Spleen (tissue), 11 donors: ENCODE data around the gene UBXN11. TPM values are rescaled to one million over a fixed set of nuclear protein-coding genes. Genes with fewer than 3 reads are reported as not detected.

ENCODE experiments used
- DNase-seq: peaks from one replicate; pipeline ENCODE4 v3.0.0-alpha.2; 2020
- H3K27ac ChIP-seq, 8 donors: fragments of 200-600 bp; sonication (generic) in 7 of 8; 1 replicate in 4 of 8; 2 replicates in 4 of 8; pipeline versions ENCODE4 v1.5.0 to v1.8.0; 2016 to 2021; ENCODE audit warnings: inconsistent platforms in 4 of 8, mild to moderate bottlenecking in 4 of 8, moderate library complexity in 1 of 8
- H3K27me3 ChIP-seq, 7 donors: fragments of 200-600 bp; sonication (generic) in 6 of 7; replicated peaks in 1 of 7; 1 replicate in 4 of 7; 2 replicates in 3 of 7; pipeline versions ENCODE4 v1.5.0 to v1.8.0; 2016 to 2021; ENCODE audit warnings: inconsistent platforms in 3 of 7, mild to moderate bottlenecking in 1 of 7
- H3K36me3 ChIP-seq, 6 donors: fragments of 200-600 bp; sonication (generic) in 5 of 6; 1 replicate in 4 of 6; 2 replicates in 2 of 6; pipeline versions ENCODE4 v1.5.0 to v1.8.0; 2016 to 2021; ENCODE audit warnings: inconsistent platforms in 2 of 6
- H3K4me1 ChIP-seq, 6 donors: fragments of 200-600 bp; sonication (generic) in 5 of 6; 1 replicate in 3 of 6; 2 replicates in 3 of 6; pipeline versions ENCODE4 v1.5.0 to v1.8.0; 2016 to 2021; ENCODE audit warnings: inconsistent platforms in 3 of 6
- H3K4me3 ChIP-seq, 8 donors: fragments of 200-600 bp; sonication (generic) in 7 of 8; 1 replicate in 4 of 8; 2 replicates in 4 of 8; pipeline versions ENCODE4 v1.5.0 to v1.8.0; 2016 to 2021; ENCODE audit warnings: inconsistent platforms in 4 of 8, mild to moderate bottlenecking in 4 of 8, moderate library complexity in 2 of 8
- H3K9me3 ChIP-seq, 8 donors: fragments of 200-600 bp; sonication (generic) in 7 of 8; 1 replicate in 4 of 8; 2 replicates in 4 of 8; pipeline versions ENCODE4 v1.5.0 to v1.8.0; 2016 to 2021; ENCODE audit warnings: inconsistent platforms in 4 of 8
- CTCF ChIP-seq, 11 experiments: fragments of 200-600 bp in 7 of 11; fragments of 450-650 bp in 4 of 11; sonication (generic) in 4 of 11; IDR thresholded peaks in 8 of 11; conservative IDR thresholded peaks in 3 of 11; 1 replicate in 7 of 11; 2 replicates in 4 of 11; pipeline versions ENCODE4 v1.4.0 to v1.8.0; 2016 to 2021; ENCODE audit warnings: antibody characterized with exemption in 11 of 11, inconsistent platforms in 4 of 11, mild to moderate bottlenecking in 1 of 11
- POLR2A ChIP-seq, 3 donors: fragments of 450-650 bp; IDR thresholded peaks; one replicate each; pipeline ENCODE4 v1.5.1; 2017; ENCODE audit warnings: antibody characterized with exemption in 3 of 3, mild to moderate bottlenecking in 1 of 3
- POLR2AphosphoS5 ChIP-seq, 3 donors: sonication (generic); formaldehyde crosslinking; IDR thresholded peaks; one replicate each; pipeline ENCODE4 v1.5.1; 2017; ENCODE audit warnings: antibody characterized with exemption in 3 of 3
- WGBS, 5 donors: extraction: QIAGEN DNeasy Blood & Tissue Kit in 3 of 5; methylation state at CpG; one replicate each; pipeline versions ENCODE4 v1.1.5 to v1.1.7; 2013 to 2018; 5-methylcytosine and 5-hydroxymethylcytosine counted together
- intact Hi-C: fragments of 100-400 bp; cut with DNase I; formaldehyde crosslinking; loops from one replicate; pipeline ENCODE4 v1.15.0; 2023; ENCODE audit warnings: low total_unique reads
- polyA plus RNA-seq, 3 donors: library from polyadenylated mRNA; stranded (reverse); fragments of 200-250 nt; gene quantifications; one replicate each; pipeline ENCODE4 v1.2.1, GENCODE V29; 2013
- total RNA-seq, 7 donors: library from RNA; depleted of rRNA in 3 of 7; stranded (reverse); fragments of >200 nt in 3 of 7; fragmentation: NEBNext Ultra II Directional in 4 of 7; extraction: Animal tissue kit (Norgen Biotek cat#: 25700) in 4 of 7; gene quantifications; one replicate each; pipeline versions ENCODE4 v1.1.0 to v1.2.1, GENCODE V29; 2016 to 2021
- donor health status: healthy with polysubstance abuse.
- donor health status: DM: no; HTN: no; CAD: no; lungs with moderate emphysema.
- donor health status: DM: no; HTN: no; CAD: no.
- donor health status: Bipolar disorder and iron deficiency.
- donor health status: healthy.
- donor health status: DM: no; HTN: no; CAD: no.
- donor health status: DM: yes; HTN: yes; CAD: no.

Gene UBXN11
- total and polyA plus RNA-seq, 10 donors = 25.1 to 67.8 (median 49.2) TPM

GRCh38 chr1:26263212-26263611, 43.2 kb downstream of the UBXN11 start:
- Histone ChIP-seq H3K4me1 (peaks cover 0 to 23% (median 3%) of the 10 kb centered on the region in 6 donors), H3K36me3 (peaks cover 0 to 98% (median 24%) of the 10 kb centered on the region in 6 donors), H3K9me3 (peaks cover 0 to 3% (median under 1%) of the 10 kb centered on the region in 8 donors), H3K27me3 (no peaks in the 10 kb centered on the region), H3K4me3 (no peak overlapping the region), H3K27ac (no peak overlapping the region)
- WGBS, 5 donors = 81 to 92% (median 84%) methylated on average over 5 of the region's 5 CpGs
- TF ChIP-seq POLR2A (IDR thresholded peaks at IDR 0.05) (no peak), CTCF (IDR thresholded peaks at IDR 0.05 in 8 of 11, conservative IDR thresholded peaks at IDR 0.05 in 3 of 11) (no peak), POLR2AphosphoS5 (IDR thresholded peaks at IDR 0.05) (no peak)
- intact Hi-C loops = no loop called here
- no peak for DNase-seq

DNA sequence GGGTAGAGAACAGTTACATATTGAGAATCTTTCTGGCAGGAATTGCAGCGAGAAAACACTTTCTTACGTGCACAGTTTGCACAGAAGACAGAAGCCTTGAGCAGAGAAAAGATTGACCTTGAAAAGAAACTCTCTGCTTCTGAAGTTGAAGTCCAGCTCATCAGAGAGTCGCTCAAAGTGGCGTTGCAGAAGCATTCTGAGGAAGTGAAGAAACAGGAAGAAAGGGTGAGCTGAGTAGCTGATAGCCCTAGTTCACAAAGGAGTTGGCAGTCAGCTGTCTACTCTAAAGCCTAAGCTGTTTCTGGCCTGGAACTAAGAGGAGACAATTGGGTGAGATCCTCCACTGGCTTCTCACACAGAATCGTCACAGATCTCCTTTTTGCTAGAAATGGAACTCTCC, 46.9 kb downstream of the UBXN11 start:
- Histone ChIP-seq H3K4me3 (peak overlapping the region in 1 of 8 donors; percentile 16), H3K9me3 (no peaks in the 10 kb centered on the region), H3K27me3 (no peaks in the 10 kb centered on the region), H3K36me3 (peaks cover 4 to 100% (median 42%) of the 10 kb centered on the region in 6 donors), H3K27ac (peak overlapping the region in 6 of 8 donors; percentile 19 to 76 (median 64)), H3K4me1 (peaks cover 0 to 23% (median 3%) of the 10 kb centered on the region in 6 donors)
- intact Hi-C loops = no loop called here
- no peak for TF ChIP-seq CTCF (IDR thresholded peaks at IDR 0.05 in 8 of 11, conservative IDR thresholded peaks at IDR 0.05 in 3 of 11)
- no peak for TF ChIP-seq POLR2A (IDR thresholded peaks at IDR 0.05)
- TF ChIP-seq POLR2AphosphoS5 (IDR thresholded peaks at IDR 0.05) = no peak
- no peak for DNase-seq
- WGBS, 5 donors = 44 to 66% (median 56%) methylated on average over 5 of the region's 5 CpGs

DNA sequence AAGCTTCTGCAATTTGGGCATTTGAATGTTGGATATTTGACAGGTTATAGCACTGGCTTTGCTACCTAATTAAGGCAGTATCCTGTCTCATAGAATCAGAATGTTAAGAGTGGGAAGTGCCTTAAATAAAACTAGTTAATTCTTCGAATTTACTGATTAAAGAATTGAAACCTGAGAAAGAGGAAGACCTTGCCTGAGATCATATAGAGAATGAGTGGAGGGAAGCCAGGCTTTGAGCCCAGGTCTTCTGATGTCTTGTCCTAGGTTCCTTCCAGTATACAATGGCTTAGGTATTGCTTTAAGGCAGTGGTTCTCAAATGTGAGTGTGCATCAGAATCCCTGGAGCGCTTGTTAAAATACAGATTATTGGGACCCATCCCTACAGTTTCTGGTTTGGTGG, 47.4 kb downstream of the UBXN11 start:
- Histone ChIP-seq H3K27ac (peak overlapping the region in 5 of 8 donors; percentile 19 to 76 (median 66)), H3K4me1 (peaks cover 0 to 23% (median 3%) of the 10 kb centered on the region in 6 donors), H3K4me3 (no peak overlapping the region), H3K27me3 (no peaks in the 10 kb centered on the region), H3K9me3 (no peaks in the 10 kb centered on the region), H3K36me3 (peaks cover 4 to 98% (median 41%) of the 10 kb centered on the region in 6 donors)
- TF ChIP-seq CTCF (IDR thresholded peaks at IDR 0.05 in 8 of 11, conservative IDR thresholded peaks at IDR 0.05 in 3 of 11) (no peak), POLR2AphosphoS5 (IDR thresholded peaks at IDR 0.05) (no peak), POLR2A (IDR thresholded peaks at IDR 0.05) (no peak)
- no peak for DNase-seq
- WGBS, 5 donors = 77 to 85% (median 80%) methylated on average over 2 of the region's 2 CpGs
- intact Hi-C loops = no loop called here

DNA sequence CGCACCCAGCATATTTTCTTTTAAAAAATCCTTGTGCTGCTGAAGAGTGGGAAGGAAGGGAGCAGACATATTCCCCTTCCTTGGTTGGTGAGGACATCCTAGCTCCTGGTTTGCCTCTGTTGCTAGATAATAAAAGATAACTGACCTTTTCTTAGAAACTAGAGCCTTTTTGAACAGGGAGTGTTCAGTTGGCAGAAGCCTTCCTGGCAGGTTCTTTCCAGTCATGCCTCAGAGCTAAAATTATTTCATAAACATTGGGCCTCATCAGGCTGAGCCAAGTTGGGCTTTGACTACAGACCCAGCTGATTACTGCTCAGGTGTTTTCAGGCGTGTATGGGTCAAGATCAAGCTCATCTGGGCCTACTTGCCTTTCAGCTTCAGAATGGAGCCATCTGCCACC, 49.2 kb downstream of the UBXN11 start:
- TF ChIP-seq POLR2AphosphoS5 (IDR thresholded peaks at IDR 0.05) (no peak), POLR2A (IDR thresholded peaks at IDR 0.05) (no peak), CTCF (IDR thresholded peaks at IDR 0.05 in 8 of 11, conservative IDR thresholded peaks at IDR 0.05 in 3 of 11) (no peak)
- no peak overlapping the region for H3K27ac ChIP-seq
- H3K27me3 ChIP-seq = no peaks in the 10 kb centered on the region
- 93 to 100% (median 98%) methylated on average over 2 of the region's 2 CpGs for WGBS, 5 donors
- H3K9me3 ChIP-seq = no peaks in the 10 kb centered on the region
- DNase-seq = no peak
- H3K36me3 ChIP-seq = peaks cover 4 to 85% (median 36%) of the 10 kb centered on the region in 6 donors
- intact Hi-C loops = no loop called here
- H3K4me1 ChIP-seq = peaks cover 0 to 19% (median 3%) of the 10 kb centered on the region in 6 donors
- H3K4me3 ChIP-seq = no peak overlapping the region
